ENCODE results near the gene IGFBP6. TPM values are rescaled to one million over a fixed set of nuclear protein-coding genes. Genes with fewer than 3 reads are reported as not detected.
"Not testable (repeated sequence)": the region's sequence is repeated elsewhere in the genome, so short reads cannot be mapped to it uniquely, and the experiment has no call there.

IGFBP6 gene
- total RNA-seq, 1 experiment from 2014 or later = 11.5 TPM

- Histone ChIP-seq H3K4me1 (no peaks in the 10 kb centered on the region), H3K9me3 (replicated peaks) (no peaks in the 10 kb centered on the region), H3K4me3 (no peak overlapping the region), H3K27ac (no peak overlapping the region), H3K27me3 (no peaks in the 10 kb centered on the region), H3K36me3 (no peaks in the 10 kb centered on the region)
- no peak for DNase-seq
These were observed 7.8 kb downstream of the IGFBP6 start for GRCh38 chr12:53105256-53105655.

- no peak overlapping the region for H3K4me3 ChIP-seq
These were observed 8.4 kb downstream of the IGFBP6 start for GRCh38 chr12:53105712-53106439.

GRCh38 chr12:53107122-53107521 is 9.7 kb downstream of the IGFBP6 start:
- Histone ChIP-seq H3K27ac (no peak overlapping the region), H3K4me3 (no peak overlapping the region), H3K4me1 (no peaks in the 10 kb centered on the region), H3K9me3 (replicated peaks) (no peaks in the 10 kb centered on the region), H3K36me3 (no peaks in the 10 kb centered on the region), H3K27me3 (no peaks in the 10 kb centered on the region)
- no peak for DNase-seq

More at GRCh38 chr12:53105712-53106439, 8.4 kb downstream of the IGFBP6 start:
- no peak for DNase-seq
- Histone ChIP-seq H3K4me1 (no peaks in the 10 kb centered on the region), H3K36me3 (no peaks in the 10 kb centered on the region), H3K27me3 (no peaks in the 10 kb centered on the region), H3K9me3 (replicated peaks) (no peaks in the 10 kb centered on the region), H3K27ac (no peak overlapping the region)

- DNase-seq; H3K4me3 ChIP-seq; H3K27ac ChIP-seq; H3K9me3 ChIP-seq (replicated peaks); H3K27me3 ChIP-seq; H3K36me3 ChIP-seq; H3K4me1 ChIP-seq: not testable (repeated sequence)
These were observed 15.0 kb downstream of the IGFBP6 start for GRCh38 chr12:53112431-53112830.

- no peaks in the 10 kb centered on the region for H3K4me1 ChIP-seq
- H3K27me3 ChIP-seq = no peaks in the 10 kb centered on the region
These were observed 15.8 kb downstream of the IGFBP6 start for GRCh38 chr12:53113136-53113705.

GRCh38 chr12:53113951-53114350 is 16.5 kb downstream of the IGFBP6 start:
- no peaks in the 10 kb centered on the region for H3K36me3 ChIP-seq
- H3K27ac ChIP-seq = no peak overlapping the region
- no peaks in the 10 kb centered on the region for H3K9me3 ChIP-seq (replicated peaks)
- no peak overlapping the region for H3K4me3 ChIP-seq
- no peaks in the 10 kb centered on the region for H3K4me1 ChIP-seq
- no peaks in the 10 kb centered on the region for H3K27me3 ChIP-seq
- DNase-seq = no peak

More at GRCh38 chr12:53113136-53113705, 15.8 kb downstream of the IGFBP6 start:
- no peak for DNase-seq
- Histone ChIP-seq H3K36me3 (no peaks in the 10 kb centered on the region), H3K27ac (no peak overlapping the region), H3K4me3 (no peak overlapping the region), H3K9me3 (replicated peaks) (no peaks in the 10 kb centered on the region)

- Histone ChIP-seq H3K4me3 (no peak overlapping the region), H3K4me1 (no peaks in the 10 kb centered on the region), H3K27me3 (no peaks in the 10 kb centered on the region), H3K36me3 (no peaks in the 10 kb centered on the region), H3K27ac (no peak overlapping the region), H3K9me3 (replicated peaks) (no peaks in the 10 kb centered on the region)
- no peak for DNase-seq
These were observed 17.8 kb downstream of the IGFBP6 start for GRCh38 chr12:53115112-53115890.

- no peak overlapping the region for H3K4me3 ChIP-seq
- H3K27me3 ChIP-seq = no peaks in the 10 kb centered on the region
- no peak overlapping the region for H3K27ac ChIP-seq
- no peaks in the 10 kb centered on the region for H3K9me3 ChIP-seq (replicated peaks)
- no peaks in the 10 kb centered on the region for H3K36me3 ChIP-seq
- no peak for DNase-seq
- H3K4me1 ChIP-seq = no peaks in the 10 kb centered on the region
These were observed 18.6 kb downstream of the IGFBP6 start for GRCh38 chr12:53115891-53116648.

- H3K36me3 ChIP-seq = no peaks in the 10 kb centered on the region
- no peak for DNase-seq
- H3K4me1 ChIP-seq = no peaks in the 10 kb centered on the region
- H3K4me3 ChIP-seq = no peak overlapping the region
- H3K27ac ChIP-seq = no peak overlapping the region
- no peaks in the 10 kb centered on the region for H3K9me3 ChIP-seq (replicated peaks)
- H3K27me3 ChIP-seq = no peaks in the 10 kb centered on the region
These were observed 21.4 kb downstream of the IGFBP6 start for GRCh38 chr12:53118751-53119300.

GRCh38 chr12:53120685-53121525 is 23.4 kb downstream of the IGFBP6 start:
- no peak overlapping the region for H3K27ac ChIP-seq
- H3K27me3 ChIP-seq = no peaks in the 10 kb centered on the region
- no peaks in the 10 kb centered on the region for H3K36me3 ChIP-seq
- H3K4me3 ChIP-seq = no peak overlapping the region
- H3K4me1 ChIP-seq = no peaks in the 10 kb centered on the region
- H3K9me3 ChIP-seq (replicated peaks) = no peaks in the 10 kb centered on the region
- no peak for DNase-seq

GRCh38 chr12:53122961-53123468 is 25.5 kb downstream of the IGFBP6 start:
- H3K4me1 ChIP-seq = no peaks in the 10 kb centered on the region
- no peaks in the 10 kb centered on the region for H3K36me3 ChIP-seq
- no peaks in the 10 kb centered on the region for H3K9me3 ChIP-seq (replicated peaks)
- no peak overlapping the region for H3K4me3 ChIP-seq
- no peaks in the 10 kb centered on the region for H3K27me3 ChIP-seq
- no peak overlapping the region for H3K27ac ChIP-seq
- DNase-seq = no peak

- Histone ChIP-seq H3K4me3 (no peak overlapping the region), H3K27me3 (no peaks in the 10 kb centered on the region)
- no peak for DNase-seq
These were observed 26.3 kb downstream of the IGFBP6 start for GRCh38 chr12:53123578-53124351.

GRCh38 chr12:53124352-53124723 is 26.9 kb downstream of the IGFBP6 start:
- Histone ChIP-seq H3K4me3 (no peak overlapping the region), H3K27me3 (no peaks in the 10 kb centered on the region), H3K27ac (no peak overlapping the region), H3K4me1 (no peaks in the 10 kb centered on the region), H3K9me3 (replicated peaks) (no peaks in the 10 kb centered on the region), H3K36me3 (no peaks in the 10 kb centered on the region)
- DNase-seq = no peak

More at GRCh38 chr12:53123578-53124351, 26.3 kb downstream of the IGFBP6 start:
- Histone ChIP-seq H3K9me3 (replicated peaks) (no peaks in the 10 kb centered on the region), H3K36me3 (no peaks in the 10 kb centered on the region), H3K27ac (no peak overlapping the region), H3K4me1 (no peaks in the 10 kb centered on the region)

Measured in SJCRH30 (cell line).